Osteocyte (in vitro differentiated cells): ENCODE measurements around the gene ERBB3. TPM values are rescaled to one million over a fixed set of nuclear protein-coding genes. Genes with fewer than 3 reads are reported as not detected.

ENCODE experiments used
- DNase-seq: peaks from one replicate; pipeline ENCODE4 v3.0.0; 2021; ENCODE audit warnings: mixed read lengths; ENCODE audit not compliant: unreplicated experiment; ENCODE audit errors: extremely low spot score
- H3K27ac Mint-ChIP-seq: one replicate; pipeline ENCODE4 v1.8.0; 2021; ENCODE audit warnings: mild to moderate bottlenecking, mixed read lengths; ENCODE audit not compliant: unreplicated experiment
- H3K27me3 Mint-ChIP-seq: one replicate; pipeline ENCODE4 v1.8.0; 2021; ENCODE audit warnings: mixed read lengths; ENCODE audit not compliant: unreplicated experiment
- H3K36me3 Mint-ChIP-seq: one replicate; pipeline ENCODE4 v1.8.0; 2021; ENCODE audit warnings: mixed read lengths; ENCODE audit not compliant: unreplicated experiment
- H3K4me1 Mint-ChIP-seq: one replicate; pipeline ENCODE4 v1.8.0; 2021; ENCODE audit warnings: mixed read lengths; ENCODE audit not compliant: unreplicated experiment
- H3K4me3 Mint-ChIP-seq: one replicate; pipeline ENCODE4 v1.8.0; 2021; ENCODE audit warnings: mild to moderate bottlenecking, moderate library complexity, mixed read lengths; ENCODE audit not compliant: unreplicated experiment
- H3K9me3 Mint-ChIP-seq: one replicate; pipeline ENCODE4 v1.8.0; 2021; ENCODE audit warnings: mixed read lengths; ENCODE audit not compliant: unreplicated experiment
- total RNA-seq: library from RNA; stranded (reverse); gene quantifications from 2 replicates; pipeline ENCODE4 v1.2.1, GENCODE V29; 2021
- TF ChIP-seq, protein P1 (sequence below): fragments of 200-600 bp; sonication (generic); IDR thresholded peaks from 2 replicates; pipeline ENCODE4 v1.5.0; 2021; ENCODE audit warnings: antibody characterized with exemption, mild to moderate bottlenecking, moderate library complexity

ERBB3 gene
- total RNA-seq, 1 donor from 2014 or later: 1.2 TPM

GRCh38 chr12:56151672-56152131, 71.7 kb downstream of the ERBB3 start:
- Mint-ChIP-seq H3K4me1 (peaks cover 42% of the 10 kb centered on the region), H3K36me3 (peaks cover 11% of the 10 kb centered on the region), H3K4me3 (peak overlapping the region; percentile 93), H3K27ac (peak overlapping the region; percentile 95), H3K27me3 (no peaks in the 10 kb centered on the region), H3K9me3 (no peaks in the 10 kb centered on the region)
- DNase-seq: no peak
- TF ChIP-seq, protein P1, sequence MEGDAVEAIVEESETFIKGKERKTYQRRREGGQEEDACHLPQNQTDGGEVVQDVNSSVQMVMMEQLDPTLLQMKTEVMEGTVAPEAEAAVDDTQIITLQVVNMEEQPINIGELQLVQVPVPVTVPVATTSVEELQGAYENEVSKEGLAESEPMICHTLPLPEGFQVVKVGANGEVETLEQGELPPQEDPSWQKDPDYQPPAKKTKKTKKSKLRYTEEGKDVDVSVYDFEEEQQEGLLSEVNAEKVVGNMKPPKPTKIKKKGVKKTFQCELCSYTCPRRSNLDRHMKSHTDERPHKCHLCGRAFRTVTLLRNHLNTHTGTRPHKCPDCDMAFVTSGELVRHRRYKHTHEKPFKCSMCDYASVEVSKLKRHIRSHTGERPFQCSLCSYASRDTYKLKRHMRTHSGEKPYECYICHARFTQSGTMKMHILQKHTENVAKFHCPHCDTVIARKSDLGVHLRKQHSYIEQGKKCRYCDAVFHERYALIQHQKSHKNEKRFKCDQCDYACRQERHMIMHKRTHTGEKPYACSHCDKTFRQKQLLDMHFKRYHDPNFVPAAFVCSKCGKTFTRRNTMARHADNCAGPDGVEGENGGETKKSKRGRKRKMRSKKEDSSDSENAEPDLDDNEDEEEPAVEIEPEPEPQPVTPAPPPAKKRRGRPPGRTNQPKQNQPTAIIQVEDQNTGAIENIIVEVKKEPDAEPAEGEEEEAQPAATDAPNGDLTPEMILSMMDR: peak; percentile 33

GRCh38 chr12:56152132-56152755, 72.3 kb downstream of the ERBB3 start, which contains the start of gene MYL6B:
TSS of gene MYL6B (plus strand) at chr12:56152587. CDS start at chr12:56153919, 1,332 bp downstream.
- Mint-ChIP-seq H3K4me3 (peak within 1 kb of the TSS; percentile 93), H3K9me3 (no peaks in the 10 kb centered on the region), H3K36me3 (peaks cover 11% of the 10 kb centered on the region), H3K27ac (peak within 1 kb of the TSS; percentile 95), H3K4me1 (peaks cover 42% of the 10 kb centered on the region), H3K27me3 (no peaks in the 10 kb centered on the region)
- DNase-seq: peak; percentile 95
- TF ChIP-seq, protein P1: no peak

Other genes with a start within 250 kb of the ERBB3 start
- 14.3 and 15.1 TPM in 2 replicates for gene MMP19, start 237.2 kb upstream of the ERBB3 start, total RNA-seq
- 18.2 and 20.5 TPM in 2 replicates for gene PYM1, start 152.3 kb upstream of the ERBB3 start, total RNA-seq
- gene DGKA, start 149.0 kb upstream of the ERBB3 start, total RNA-seq: 63.0 and 70.1 TPM in 2 replicates
- 1.0 and 1.4 TPM in 2 replicates for gene PMEL, start 114.1 kb upstream of the ERBB3 start, total RNA-seq
- 27.3 and 29.6 TPM in 2 replicates for gene CDK2, start 113.3 kb upstream of the ERBB3 start, total RNA-seq
- gene RAB5B, start 106.1 kb upstream of the ERBB3 start, total RNA-seq: 126 and 134 TPM in 2 replicates
- 16.2 and 19.4 TPM in 2 replicates for gene SUOX, start 82.9 kb upstream of the ERBB3 start, total RNA-seq
- 8.2 and 10.6 TPM in 2 replicates for gene IKZF4, start 59.1 kb upstream of the ERBB3 start, total RNA-seq
- 25.0 and 25.3 TPM in 2 replicates for gene RPS26, start 38.2 kb upstream of the ERBB3 start, total RNA-seq
- 85.9 and 87.9 TPM in 2 replicates for gene PA2G4, start 24.4 kb downstream of the ERBB3 start, total RNA-seq
- 3,386 and 3,580 TPM in 2 replicates for gene RPL41, start 36.5 kb downstream of the ERBB3 start, total RNA-seq
- gene ZC3H10, start 38.1 kb downstream of the ERBB3 start, total RNA-seq: 10.5 and 11.8 TPM in 2 replicates
- gene ESYT1, start 48.1 kb downstream of the ERBB3 start, total RNA-seq: 127 and 142 TPM in 2 replicates
- 123 and 139 TPM in 2 replicates for gene MYL6B, start 72.4 kb downstream of the ERBB3 start, total RNA-seq
- gene MYL6, start 78.2 kb downstream of the ERBB3 start, total RNA-seq: 1,490 and 1,549 TPM in 2 replicates
- gene SMARCC2, start 109.3 kb downstream of the ERBB3 start, total RNA-seq: 122 and 128 TPM in 2 replicates
- 71.2 and 77.8 TPM in 2 replicates for gene RNF41, start 141.8 kb downstream of the ERBB3 start, total RNA-seq
- gene NABP2, start 144.2 kb downstream of the ERBB3 start, total RNA-seq: 42.1 and 45.3 TPM in 2 replicates
- 0.81 TPM in 1 of 2 replicates, not detected in the other for gene SLC39A5, start 149.9 kb downstream of the ERBB3 start, total RNA-seq
- gene ANKRD52, start 178.2 kb downstream of the ERBB3 start, total RNA-seq: 67.7 and 75.4 TPM in 2 replicates
- 12.8 and 14.4 TPM in 2 replicates for gene COQ10A, start 186.8 kb downstream of the ERBB3 start, total RNA-seq
- gene CS, start 220.2 kb downstream of the ERBB3 start, total RNA-seq: 199 and 206 TPM in 2 replicates
- gene CNPY2, start 235.8 kb downstream of the ERBB3 start, total RNA-seq: 154 and 177 TPM in 2 replicates